ENCODE data around the gene PPFIBP2.
"Not testable (repeated sequence)": the region's sequence is repeated elsewhere in the genome, so short reads cannot be mapped to it uniquely, and the experiment has no call there.

PPFIBP2 gene

DNA sequence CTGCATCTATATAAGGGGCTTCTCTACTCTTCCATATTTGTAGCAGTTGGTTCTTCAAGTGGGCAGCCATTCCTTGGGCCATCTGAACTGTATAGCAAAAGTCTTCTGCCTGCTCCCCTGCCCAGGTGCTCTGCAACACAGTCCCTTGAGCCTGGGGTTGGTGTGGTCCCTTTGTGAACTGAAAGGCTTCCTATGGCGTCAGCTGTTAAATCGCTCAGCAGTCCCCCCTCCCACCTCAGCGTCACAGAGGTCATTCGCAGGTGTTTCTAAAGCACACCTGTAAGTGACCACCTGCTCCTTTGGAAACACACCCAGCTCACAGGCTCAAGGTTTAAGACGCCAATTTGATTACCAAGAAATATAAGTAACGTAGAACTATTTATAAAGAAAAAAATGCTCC is 122.6 kb downstream of the PPFIBP2 start:
- DNase-seq (ENCODE audit: low spot score), result no peak

DNA sequence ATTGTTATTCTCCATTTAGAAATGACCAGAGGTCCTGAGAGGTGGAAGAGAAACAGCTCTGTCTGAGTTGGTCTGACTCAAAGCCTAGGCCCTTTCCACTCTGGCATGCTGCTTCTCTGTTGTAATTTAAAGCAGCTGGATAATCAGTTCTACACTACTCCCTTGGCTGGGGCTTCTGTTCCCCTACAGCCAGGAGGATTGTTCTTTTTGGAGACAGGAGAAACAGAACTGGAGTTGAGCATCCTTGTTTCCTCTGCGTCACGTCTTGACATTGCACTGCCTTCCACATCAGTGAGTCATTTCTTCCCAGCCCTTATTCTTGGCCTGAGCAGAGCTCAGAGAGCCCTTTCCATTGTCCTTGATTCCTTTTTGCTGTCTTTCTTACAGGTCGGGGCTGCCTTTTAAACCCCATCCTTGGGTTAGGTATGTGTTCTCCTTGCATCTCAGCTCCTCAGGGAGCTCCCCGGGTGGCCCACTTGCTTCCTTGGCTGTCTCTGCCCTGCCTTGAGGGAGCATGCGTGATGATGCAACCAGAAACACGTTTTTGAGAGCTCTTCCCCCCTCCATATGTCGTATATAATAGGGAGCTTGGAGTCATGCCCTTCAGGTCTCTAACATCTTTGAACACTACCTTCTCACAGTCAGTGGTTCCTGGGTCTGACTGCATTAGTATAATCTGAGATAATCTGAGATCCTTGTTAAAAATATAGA is 123.8 kb downstream of the PPFIBP2 start:
- no peak for DNase-seq (ENCODE audit: low spot score)

DNA sequence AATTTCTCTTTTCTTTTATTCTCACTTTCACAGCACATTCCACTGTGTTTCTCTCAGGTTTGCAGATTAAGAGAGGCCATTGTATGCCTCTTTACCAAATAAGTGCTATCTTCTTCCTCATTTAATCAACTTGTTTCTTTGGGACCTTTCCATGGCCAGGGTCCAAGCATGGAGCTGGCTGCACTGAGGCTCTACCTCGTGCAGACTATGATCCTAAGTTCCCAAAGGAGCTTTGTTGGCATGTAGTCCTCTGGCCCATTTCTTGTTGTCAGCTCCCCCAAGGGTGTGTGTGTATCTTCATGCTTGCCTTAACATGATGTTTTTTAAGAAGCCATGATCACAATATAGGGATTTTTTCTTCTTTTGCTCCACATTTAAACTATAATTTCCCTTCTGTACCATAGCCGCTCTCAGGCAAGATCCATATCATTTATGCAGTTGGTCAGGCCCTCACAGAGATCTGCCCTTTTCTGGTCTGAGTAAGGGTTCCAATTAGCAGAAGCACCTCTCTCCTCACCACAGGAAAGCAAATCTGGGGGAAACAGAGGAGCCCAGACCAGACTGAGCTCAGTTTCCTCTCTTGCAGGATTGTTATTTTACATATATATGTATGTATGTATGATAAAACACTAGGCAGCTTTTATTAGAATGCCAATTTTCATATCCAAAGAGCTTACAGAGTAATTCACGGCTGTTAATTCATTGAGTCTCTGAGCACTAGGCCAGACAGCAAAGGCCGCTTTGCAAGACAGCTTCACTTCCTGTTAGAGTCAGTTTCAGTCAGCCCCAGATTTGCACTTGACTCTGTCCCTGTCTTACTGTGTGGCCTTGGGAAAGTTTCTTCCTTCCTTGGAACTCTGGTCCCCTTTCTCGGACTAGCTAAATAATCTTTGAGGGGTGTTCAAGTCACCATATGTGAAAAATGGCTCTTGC is 125.2 kb downstream of the PPFIBP2 start:
- no peak for DNase-seq (ENCODE audit: low spot score)

DNA sequence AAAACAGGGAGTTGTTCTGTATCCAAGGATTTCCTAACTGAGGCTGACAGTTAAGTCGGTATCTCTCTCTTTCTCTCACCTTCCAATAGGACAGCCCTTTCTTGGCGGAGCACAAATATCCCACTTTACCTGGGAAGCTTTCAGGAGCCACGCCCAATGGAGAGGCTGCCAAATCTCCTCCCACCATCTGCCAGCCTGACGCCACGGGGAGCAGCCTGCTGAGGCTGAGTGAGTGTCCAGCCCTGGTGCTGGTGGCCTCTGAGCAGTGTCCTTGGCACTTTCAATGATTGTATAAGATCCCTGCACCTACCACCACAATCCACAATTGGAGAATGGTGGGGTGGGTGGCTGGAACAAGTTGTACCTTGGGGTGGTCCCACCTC is 125.8 kb downstream of the PPFIBP2 start:
- peak; percentile 36 for DNase-seq (ENCODE audit: low spot score)

GRCh38 chr11:7640816-7641215 is 127.0 kb downstream of the PPFIBP2 start:
- DNase-seq (ENCODE audit: low spot score), result no peak

DNA sequence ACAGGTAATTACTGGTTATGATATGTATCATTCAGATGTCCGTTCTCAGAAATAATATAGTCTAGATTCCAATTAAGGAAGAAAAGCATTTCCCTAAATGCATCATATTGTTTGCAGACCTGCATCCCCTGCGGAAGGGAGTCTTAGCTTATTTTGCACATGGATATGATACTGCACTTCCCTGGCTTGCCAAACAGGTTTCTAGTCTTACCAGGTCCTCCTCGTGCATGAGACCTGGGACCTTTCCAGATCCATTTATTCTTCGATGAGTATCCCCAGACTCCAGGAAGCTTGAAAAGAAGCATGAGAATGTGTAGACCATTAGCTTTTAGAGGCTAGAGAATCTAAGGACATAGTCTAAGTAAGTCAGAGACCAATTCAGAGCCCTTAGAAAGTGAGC is 128.9 kb downstream of the PPFIBP2 start:
- no peak for DNase-seq (ENCODE audit: low spot score)

- no peak for DNase-seq (ENCODE audit: low spot score)
Measured at GRCh38 chr11:7643314-7643713, 129.5 kb downstream of the PPFIBP2 start.

DNA sequence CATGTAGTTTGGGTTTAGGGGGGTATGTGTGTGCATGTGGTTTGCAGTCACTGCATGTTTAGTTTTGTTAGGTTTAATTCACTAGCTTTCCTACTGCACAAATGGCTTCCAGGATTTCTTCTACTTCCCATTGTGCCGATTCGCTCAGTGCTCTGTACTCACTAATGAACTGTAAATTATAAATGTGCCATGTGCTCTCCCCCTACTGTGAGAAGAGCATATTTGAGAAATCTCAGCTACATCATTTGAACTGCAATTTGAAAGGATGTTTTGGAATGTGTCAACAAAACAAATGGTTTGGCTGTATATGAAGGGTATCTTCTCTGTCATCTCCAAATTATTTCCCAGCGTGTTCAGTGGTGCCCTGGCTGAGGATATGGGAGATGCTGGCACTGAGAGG is 131.4 kb downstream of the PPFIBP2 start:
- no peak for DNase-seq (ENCODE audit: low spot score)

- DNase-seq (ENCODE audit: low spot score), result no peak
Measured at GRCh38 chr11:7646866-7647265, 133.1 kb downstream of the PPFIBP2 start.

DNA sequence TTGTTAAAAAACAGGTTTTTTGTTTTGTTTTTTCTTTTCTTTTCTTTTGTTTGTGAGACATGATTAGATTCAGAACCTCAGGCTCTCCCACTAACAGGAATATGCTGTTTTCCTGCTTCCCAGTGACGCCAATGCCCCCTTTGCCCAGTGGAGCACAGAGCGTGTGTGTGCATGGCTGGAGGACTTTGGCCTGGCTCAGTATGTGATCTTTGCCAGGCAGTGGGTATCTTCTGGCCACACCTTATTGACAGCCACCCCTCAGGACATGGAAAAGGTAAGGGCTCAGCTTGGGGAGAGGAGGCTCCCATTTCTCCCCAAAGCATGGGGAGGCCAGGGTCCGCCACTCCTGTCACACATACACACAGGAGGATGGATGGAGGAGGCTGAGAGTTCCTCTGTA is 134.5 kb downstream of the PPFIBP2 start:
- DNase-seq (ENCODE audit: low spot score), result no peak

GRCh38 chr11:7651140-7651551 is 137.3 kb downstream of the PPFIBP2 start:
- no peak for DNase-seq (ENCODE audit: low spot score)

- DNase-seq (ENCODE audit: low spot score), result no peak
Measured at GRCh38 chr11:7651700-7652099, 137.9 kb downstream of the PPFIBP2 start.

- DNase-seq (ENCODE audit: low spot score), result no peak
Measured at GRCh38 chr11:7654195-7654705, 140.5 kb downstream of the PPFIBP2 start.

DNA sequence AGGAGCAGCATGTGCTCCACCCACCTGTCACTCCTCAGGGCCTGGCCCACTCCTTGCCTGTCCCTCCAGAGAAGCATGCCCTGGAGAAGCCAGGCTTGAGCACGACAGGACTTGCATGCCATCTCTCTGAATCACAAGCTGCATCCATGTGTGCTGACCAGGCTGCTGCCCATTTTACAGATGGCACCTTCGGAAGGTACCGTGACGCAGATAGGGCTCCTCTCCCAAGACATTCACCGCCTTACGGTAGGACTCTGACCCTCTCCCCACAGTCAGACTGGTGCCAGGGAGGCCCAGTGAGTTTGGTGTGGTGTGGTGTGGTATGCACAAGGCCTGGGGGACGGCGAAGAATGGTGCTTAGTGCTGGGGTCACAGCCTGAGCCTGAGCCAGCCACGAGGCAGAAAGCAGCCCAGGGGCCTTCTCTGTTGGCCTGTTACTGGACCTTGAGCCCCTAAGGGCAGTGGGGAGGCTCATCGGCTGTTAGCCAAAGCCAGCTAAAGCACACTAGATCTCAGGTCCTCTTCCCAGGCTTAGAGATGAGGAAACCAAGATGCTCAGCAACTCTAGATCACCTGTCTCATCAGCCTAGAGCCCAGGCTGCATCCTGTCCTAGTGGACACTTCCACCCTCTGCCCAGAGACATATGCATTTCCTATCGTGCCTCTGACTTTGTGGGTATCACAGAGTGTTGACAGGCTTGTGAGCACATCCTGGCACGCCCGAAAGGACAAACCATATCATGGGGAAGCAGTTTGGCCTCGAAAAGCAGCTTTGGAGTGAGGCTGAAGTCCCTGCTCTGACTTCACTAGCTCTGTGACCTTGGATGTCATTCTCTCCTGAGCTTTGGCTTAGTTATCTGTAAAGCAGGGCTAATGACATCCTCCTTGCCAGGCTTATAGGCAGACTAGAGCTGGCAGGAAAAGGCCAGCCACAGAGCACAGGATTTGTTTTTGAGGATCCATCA is 141.7 kb downstream of the PPFIBP2 start:
- DNase-seq (ENCODE audit: low spot score), result no peak

DNA sequence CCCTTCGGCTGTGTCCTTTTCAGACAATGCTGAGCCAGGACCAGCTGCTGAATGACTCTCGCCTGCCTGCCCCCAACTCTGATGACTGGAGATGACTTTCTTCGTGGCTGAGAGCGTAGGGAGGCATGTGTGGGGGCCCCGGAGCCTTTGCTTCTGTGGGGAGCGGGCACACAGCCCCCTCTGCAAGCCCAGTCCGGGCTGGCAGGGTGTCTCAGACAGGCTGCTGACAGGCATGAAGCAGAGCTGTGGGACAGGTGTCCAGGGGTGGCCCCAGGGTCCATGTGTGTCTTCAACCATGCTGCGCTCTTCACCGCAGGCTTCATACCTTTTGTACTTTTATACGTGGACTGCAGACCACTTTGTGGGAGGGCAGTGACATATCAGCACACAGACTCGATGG is 142.9 kb downstream of the PPFIBP2 start:
- no peak for DNase-seq (ENCODE audit: low spot score)

- peak; percentile 78 for DNase-seq (ENCODE audit: low spot score)
Measured at GRCh38 chr11:7657306-7658025, 143.7 kb downstream of the PPFIBP2 start.

DNA sequence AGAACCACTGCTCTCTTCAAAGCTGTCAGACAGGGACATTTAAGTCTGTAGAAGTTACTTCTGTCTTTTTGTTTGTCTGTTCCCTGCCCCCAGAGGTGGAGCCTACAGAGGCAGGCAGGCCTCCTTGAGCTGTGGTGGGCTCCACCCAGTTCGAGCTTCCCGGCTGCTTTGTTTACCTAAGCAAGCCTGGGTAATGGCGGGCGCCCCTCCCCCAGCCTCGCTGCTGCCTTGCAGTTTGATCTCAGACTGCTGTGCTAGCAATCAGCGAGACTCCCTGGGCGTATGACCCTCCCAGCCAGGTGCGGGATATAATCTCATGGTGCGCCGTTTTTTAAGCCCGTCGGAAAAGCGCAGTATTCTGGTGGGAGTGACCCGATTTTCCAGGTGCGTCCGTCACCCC is 149.7 kb downstream of the PPFIBP2 start:
- DNase-seq (ENCODE audit: low spot score), result not testable (repeated sequence)

- no peak for DNase-seq (ENCODE audit: low spot score)
Measured at GRCh38 chr11:7664867-7665266, 151.1 kb downstream of the PPFIBP2 start.

GRCh38 chr11:7665473-7666291 is 151.9 kb downstream of the PPFIBP2 start:
- DNase-seq (ENCODE audit: low spot score), result peak; percentile 90

GRCh38 chr11:7666292-7666866 is 152.6 kb downstream of the PPFIBP2 start:
- no peak for DNase-seq (ENCODE audit: low spot score)
